GM18526 (cell line): ENCODE measurements around the gene TSPEAR.
"Not testable (repeated sequence)": the region's sequence is repeated elsewhere in the genome, so short reads cannot be mapped to it uniquely, and the experiment has no call there.

Source experiments
- POLR2A ChIP-seq: IDR thresholded peaks from 3 replicates; pipeline ENCODE4 v1.6.1; 2011; ENCODE audit not compliant: insufficient read length; ENCODE audit errors: extremely low read depth

Gene TSPEAR

GRCh38 chr21:44589586-44590305, 121.6 kb downstream of the TSPEAR start:
- no peak for TF ChIP-seq POLR2A

GRCh38 chr21:44589094-44589493, 122.3 kb downstream of the TSPEAR start:
- TF ChIP-seq POLR2A: no peak

GRCh38 chr21:44585892-44586291, 125.5 kb downstream of the TSPEAR start:
- TF ChIP-seq POLR2A: no peak

- TF ChIP-seq POLR2A: no peak
Measured at GRCh38 chr21:44583800-44584147, 127.6 kb downstream of the TSPEAR start.

- no peak for TF ChIP-seq POLR2A
Measured at GRCh38 chr21:44583089-44583799, 128.1 kb downstream of the TSPEAR start.

- no peak for TF ChIP-seq POLR2A
Measured at GRCh38 chr21:44582055-44582454, 129.3 kb downstream of the TSPEAR start.

GRCh38 chr21:44581158-44581557, 130.2 kb downstream of the TSPEAR start:
- TF ChIP-seq POLR2A: no peak

- not testable (repeated sequence) for TF ChIP-seq POLR2A
Measured at GRCh38 chr21:44580231-44580821, 131.0 kb downstream of the TSPEAR start, which contains the start of gene KRTAP10-5. KRTAP10-5 (minus strand) TSS chr21:44580604; CDS start chr21:44580578, 26 bp downstream.

GRCh38 chr21:44579833-44580144, 131.6 kb downstream of the TSPEAR start:
- no peak for TF ChIP-seq POLR2A

GRCh38 chr21:44579056-44579832, 132.1 kb downstream of the TSPEAR start:
- TF ChIP-seq POLR2A: no peak

- TF ChIP-seq POLR2A: no peak
Measured at GRCh38 chr21:44578371-44579055, 132.9 kb downstream of the TSPEAR start.

GRCh38 chr21:44576025-44576420, 135.3 kb downstream of the TSPEAR start:
- no peak for TF ChIP-seq POLR2A

GRCh38 chr21:44575307-44576024, 135.9 kb downstream of the TSPEAR start:
- TF ChIP-seq POLR2A: no peak

GRCh38 chr21:44574457-44575306, 136.7 kb downstream of the TSPEAR start:
- TF ChIP-seq POLR2A: no peak
